MM.1S (cell line): ENCODE data around the gene CFAP251.

Source experiments
- DNase-seq: peaks from one replicate; pipeline ENCODE4 v3.0.0-alpha.2; 2015
- H2AFZ ChIP-seq: fragments of 300-600 bp; sonication (generic); 2 replicates; pipeline ENCODE4 v1.6.0; 2016; ENCODE audit warnings: antibody characterized with exemption, low read length
- H3F3A ChIP-seq: fragments of 300-600 bp; sonication (generic); 2 replicates; pipeline ENCODE4 v1.6.1; 2016; ENCODE audit warnings: mild to moderate bottlenecking, antibody characterized with exemption, low read length, moderate library complexity, mixed read lengths; ENCODE audit not compliant: insufficient read depth
- H3K27ac ChIP-seq: fragments of 300-600 bp; sonication (generic); 2 replicates; pipeline ENCODE4 v1.5.1; 2016; ENCODE audit warnings: mild to moderate bottlenecking, low read length
- H3K27me3 ChIP-seq: fragments of 300-600 bp; sonication (generic); replicated peaks from 2 replicates; pipeline ENCODE4 v1.6.0; 2016; ENCODE audit warnings: low read length; ENCODE audit not compliant: insufficient read depth
- H3K36me3 ChIP-seq: fragments of 300-600 bp; sonication (generic); replicated peaks from 2 replicates; pipeline ENCODE4 v1.6.1; 2016; ENCODE audit warnings: mild to moderate bottlenecking, low read length, mixed read lengths; ENCODE audit not compliant: insufficient read depth
- H3K4me1 ChIP-seq: fragments of 300-600 bp; sonication (generic); 2 replicates; pipeline ENCODE4 v1.6.1; 2016; ENCODE audit warnings: low read length, mixed read lengths
- H3K4me2 ChIP-seq: fragments of 300-600 bp; sonication (generic); 2 replicates; pipeline ENCODE4 v1.6.0; 2016; ENCODE audit warnings: low read depth, low read length
- H3K4me3 ChIP-seq: fragments of 300-600 bp; sonication (generic); 2 replicates; pipeline ENCODE4 v1.5.1; 2016; ENCODE audit warnings: low read length, mixed read lengths
- H3K79me2 ChIP-seq: fragments of 300-600 bp; sonication (generic); 2 replicates; pipeline ENCODE4 v1.6.1; 2016; ENCODE audit warnings: mixed run types, low read length, mixed read lengths
- H3K9ac ChIP-seq: fragments of 300-600 bp; sonication (generic); 2 replicates; pipeline ENCODE4 v1.6.1; 2016; ENCODE audit warnings: low read length, mixed read lengths
- H3K9me2 ChIP-seq: fragments of 300-600 bp; sonication (generic); replicated peaks from 2 replicates; pipeline ENCODE4 v1.6.1; 2016; ENCODE audit warnings: mild to moderate bottlenecking, low read length, mixed read lengths; ENCODE audit not compliant: insufficient read depth
- H3K9me3 ChIP-seq: fragments of 300-600 bp; sonication (generic); replicated peaks from 2 replicates; pipeline ENCODE4 v1.6.1; 2016; ENCODE audit warnings: mild to moderate bottlenecking, low read length, mixed read lengths; ENCODE audit not compliant: insufficient read depth
- H4K20me1 ChIP-seq: fragments of 300-600 bp; sonication (generic); 2 replicates; pipeline ENCODE4 v1.6.1; 2016; ENCODE audit warnings: mild to moderate bottlenecking, low read length, moderate library complexity, mixed read lengths; ENCODE audit not compliant: insufficient read depth
- EZH2 ChIP-seq: fragments of 300-600 bp; sonication (generic); optimal IDR thresholded peaks from 2 replicates; pipeline ENCODE3; 2017; ENCODE audit warnings: low read depth, mild to moderate bottlenecking, antibody characterized with exemption, low read length, mixed read lengths
- EZH2phosphoT487 ChIP-seq: fragments of 300-600 bp; sonication (generic); IDR thresholded peaks from 2 replicates; pipeline ENCODE4 v1.6.1; 2018; ENCODE audit warnings: antibody characterized with exemption, low read length
- TF ChIP-seq, protein P1 (sequence below): fragments of 300-600 bp; sonication (generic); IDR thresholded peaks from 2 replicates; pipeline ENCODE4 v1.5.1; 2016; ENCODE audit warnings: antibody characterized with exemption, low read length, mixed read lengths

Gene CFAP251

DNA sequence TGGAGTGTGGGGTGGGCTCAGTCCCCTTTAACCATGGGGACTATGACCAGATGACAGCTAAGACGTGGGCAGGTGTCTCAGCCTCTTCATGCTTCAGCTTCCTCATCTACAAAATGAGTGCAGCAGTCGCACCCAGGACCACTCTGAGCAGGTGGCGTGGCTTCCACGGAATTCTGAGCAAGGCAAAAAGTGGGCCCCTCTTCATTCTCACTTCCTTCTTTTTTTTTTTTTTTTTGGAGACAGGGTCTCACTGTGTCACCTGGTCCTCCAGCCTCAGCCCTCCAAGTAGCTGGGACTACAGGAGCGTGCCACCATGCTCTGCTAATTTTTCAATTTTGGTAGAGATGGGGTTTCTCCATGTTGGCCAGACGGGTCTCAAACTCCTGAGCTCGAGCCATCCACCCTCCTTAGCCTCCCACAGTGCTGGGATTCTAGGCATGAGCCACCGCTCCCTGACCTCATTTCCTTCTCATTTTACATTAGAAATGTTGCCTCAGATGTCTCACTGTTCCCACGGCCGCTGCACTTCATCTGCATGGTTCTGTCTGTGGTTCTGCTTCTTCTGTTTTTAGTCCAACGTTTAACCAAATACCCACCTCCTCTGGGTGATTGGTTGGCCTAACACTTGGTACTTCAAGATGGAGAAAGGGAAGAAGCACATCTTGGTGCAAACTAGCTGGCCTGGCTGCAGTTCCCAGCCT, 61.9 kb downstream of the CFAP251 start:
- H3K9me2 ChIP-seq: no peaks in the 10 kb centered on the region
- TF ChIP-seq, protein P1, sequence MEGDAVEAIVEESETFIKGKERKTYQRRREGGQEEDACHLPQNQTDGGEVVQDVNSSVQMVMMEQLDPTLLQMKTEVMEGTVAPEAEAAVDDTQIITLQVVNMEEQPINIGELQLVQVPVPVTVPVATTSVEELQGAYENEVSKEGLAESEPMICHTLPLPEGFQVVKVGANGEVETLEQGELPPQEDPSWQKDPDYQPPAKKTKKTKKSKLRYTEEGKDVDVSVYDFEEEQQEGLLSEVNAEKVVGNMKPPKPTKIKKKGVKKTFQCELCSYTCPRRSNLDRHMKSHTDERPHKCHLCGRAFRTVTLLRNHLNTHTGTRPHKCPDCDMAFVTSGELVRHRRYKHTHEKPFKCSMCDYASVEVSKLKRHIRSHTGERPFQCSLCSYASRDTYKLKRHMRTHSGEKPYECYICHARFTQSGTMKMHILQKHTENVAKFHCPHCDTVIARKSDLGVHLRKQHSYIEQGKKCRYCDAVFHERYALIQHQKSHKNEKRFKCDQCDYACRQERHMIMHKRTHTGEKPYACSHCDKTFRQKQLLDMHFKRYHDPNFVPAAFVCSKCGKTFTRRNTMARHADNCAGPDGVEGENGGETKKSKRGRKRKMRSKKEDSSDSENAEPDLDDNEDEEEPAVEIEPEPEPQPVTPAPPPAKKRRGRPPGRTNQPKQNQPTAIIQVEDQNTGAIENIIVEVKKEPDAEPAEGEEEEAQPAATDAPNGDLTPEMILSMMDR: no peak
- no peak for TF ChIP-seq EZH2
- no peaks in the 10 kb centered on the region for H4K20me1 ChIP-seq
- DNase-seq: no peak
- no peak overlapping the region for H3K9ac ChIP-seq
- no peak overlapping the region for H2AFZ ChIP-seq
- no peaks in the 10 kb centered on the region for H3K4me1 ChIP-seq
- H3K27ac ChIP-seq: no peak overlapping the region
- no peaks in the 10 kb centered on the region for H3K79me2 ChIP-seq
- H3K9me3 ChIP-seq: no peaks in the 10 kb centered on the region
- no peaks in the 10 kb centered on the region for H3K27me3 ChIP-seq
- H3K4me3 ChIP-seq: no peak overlapping the region
- no peak overlapping the region for H3K4me2 ChIP-seq
- H3F3A ChIP-seq: no peaks in the 10 kb centered on the region
- no peaks in the 10 kb centered on the region for H3K36me3 ChIP-seq

DNA sequence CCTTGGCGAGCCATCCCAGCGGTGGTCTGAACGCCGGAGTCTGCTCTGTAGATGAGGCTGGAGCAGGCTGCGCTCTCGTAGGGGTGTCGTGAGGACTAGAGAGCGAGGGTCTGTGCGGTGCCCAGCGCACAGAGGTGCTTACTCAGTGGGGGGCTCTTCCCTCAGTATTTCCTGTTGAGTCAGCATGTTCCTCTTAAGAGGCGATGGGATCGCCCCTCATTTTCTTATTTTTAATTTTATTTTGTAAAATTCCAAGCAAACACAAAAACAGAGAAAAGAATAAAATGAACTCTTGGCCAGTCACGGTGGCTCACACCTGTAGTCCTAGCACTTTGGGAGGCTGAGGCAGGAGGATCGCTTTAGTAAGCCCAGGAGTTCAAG, 62.5 kb downstream of the CFAP251 start:
- H3K79me2 ChIP-seq: no peaks in the 10 kb centered on the region
- H3K4me2 ChIP-seq: no peak overlapping the region
- H3K4me3 ChIP-seq: no peak overlapping the region
- no peak overlapping the region for H2AFZ ChIP-seq
- H3K27me3 ChIP-seq: no peaks in the 10 kb centered on the region
- H3K4me1 ChIP-seq: no peaks in the 10 kb centered on the region
- H3K27ac ChIP-seq: no peak overlapping the region
- H3K9ac ChIP-seq: no peak overlapping the region
- H4K20me1 ChIP-seq: no peaks in the 10 kb centered on the region
- no peaks in the 10 kb centered on the region for H3K36me3 ChIP-seq
- no peak for DNase-seq
- H3F3A ChIP-seq: no peaks in the 10 kb centered on the region
- no peak for TF ChIP-seq EZH2phosphoT487
- TF ChIP-seq, protein P1: no peak
- TF ChIP-seq EZH2: no peak
- no peaks in the 10 kb centered on the region for H3K9me3 ChIP-seq
- no peaks in the 10 kb centered on the region for H3K9me2 ChIP-seq

DNA sequence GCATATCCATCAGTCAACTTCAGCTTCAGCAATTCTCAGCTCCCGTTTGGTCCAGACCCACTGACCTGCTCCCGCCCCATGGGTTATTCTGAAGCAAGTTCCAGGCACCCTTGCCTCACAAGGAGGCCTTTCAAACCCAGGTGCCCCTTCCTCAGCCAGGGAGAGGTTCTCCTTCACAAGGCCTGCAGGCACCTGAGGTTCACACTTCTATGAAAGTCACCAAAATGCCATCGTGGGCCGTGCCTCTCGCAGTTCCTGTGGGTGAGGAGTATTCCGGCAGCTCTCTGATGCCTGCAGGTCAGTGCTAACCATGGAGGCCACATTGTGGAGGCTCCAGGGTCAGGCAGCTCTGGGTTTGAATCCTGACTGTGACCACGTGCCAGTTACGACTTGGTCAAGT, 63.1 kb downstream of the CFAP251 start:
- no peaks in the 10 kb centered on the region for H3F3A ChIP-seq

More for the DNA sequence above, 63.1 kb downstream of the CFAP251 start:
- Histone ChIP-seq H3K79me2 (no peaks in the 10 kb centered on the region), H3K9me2 (no peaks in the 10 kb centered on the region), H2AFZ (no peak overlapping the region), H3K4me3 (no peak overlapping the region), H3K36me3 (no peaks in the 10 kb centered on the region), H4K20me1 (no peaks in the 10 kb centered on the region), H3K4me1 (no peaks in the 10 kb centered on the region), H3K9ac (no peak overlapping the region), H3K27ac (no peak overlapping the region), H3K9me3 (no peaks in the 10 kb centered on the region), H3K4me2 (no peak overlapping the region), H3K27me3 (no peaks in the 10 kb centered on the region)
- TF ChIP-seq EZH2: no peak
- no peak for TF ChIP-seq EZH2phosphoT487
- TF ChIP-seq, protein P1: no peak
- DNase-seq: no peak
